Measurements from ENCODE around the gene ARHGEF40. TPM values are rescaled to one million over a fixed set of nuclear protein-coding genes. Genes with fewer than 3 reads are reported as not detected.

Gene ARHGEF40
- total RNA-seq, 1 experiment from 2014 or later: 2.7 TPM

- POLR2A ChIA-PET (ENCODE audit: unreplicated experiment): no interaction called here
Observed at GRCh38 chr14:21133901-21134300, 63.8 kb downstream of the ARHGEF40 start.

GRCh38 chr14:21136024-21136423, 65.9 kb downstream of the ARHGEF40 start:
- no peaks in the 10 kb centered on the region for H4K20me1 ChIP-seq (ENCODE audit: low read length)
- ChIA-PET CTCF (no interaction called here), POLR2A (ENCODE audit: unreplicated experiment) (no interaction called here)
- no peaks in the 10 kb centered on the region for H3K9me2 ChIP-seq (replicated peaks; ENCODE audit: low read length)
- ATAC-seq (no peak), DNase-seq (peak; percentile 16)
- H3K36me3 ChIP-seq (ENCODE audit: low read depth, low read length): no peaks in the 10 kb centered on the region
- no TSS peak for BruUV-seq (replicated peaks)
- H3K4me2 ChIP-seq (ENCODE audit: low read length): no peak overlapping the region
- intact Hi-C loops (cut with micrococcal nuclease): no loop called here
- H3K4me1 ChIP-seq (ENCODE audit: insufficient read depth, low read length): no peaks in the 10 kb centered on the region
- H3K79me2 ChIP-seq (ENCODE audit: low read length): no peaks in the 10 kb centered on the region
- no peak overlapping the region for H3K27ac ChIP-seq (ENCODE audit: low read length)
- TF ChIP-seq CTCF (conservative IDR thresholded peaks at IDR 0.05; ENCODE audit: low read depth, low read length): peak; percentile 81
- TF ChIP-seq EZH2phosphoT487 (IDR thresholded peaks at IDR 0.05; ENCODE audit: borderline replicate concordance, low read length): no peak
- no peak for TF ChIP-seq EZH2 (IDR thresholded peaks at IDR 0.05; ENCODE audit: low read length, unreplicated experiment)
- H2AFZ ChIP-seq (ENCODE audit: low read length): no peak overlapping the region
- no peak overlapping the region for H3K9ac ChIP-seq (ENCODE audit: low read length)
- H3K9me3 ChIP-seq (ENCODE audit: low read length): peaks cover 5% of the 10 kb centered on the region; the same call in 1 of the 2 replicates
- H3K4me3 ChIP-seq (ENCODE audit: low read length): no peak overlapping the region
- H3K27me3 ChIP-seq (ENCODE audit: low read length): no peaks in the 10 kb centered on the region
- no peaks in the 10 kb centered on the region for H3F3A ChIP-seq (ENCODE audit: low read length, unreplicated experiment)

More at GRCh38 chr14:21133901-21134300, 63.8 kb downstream of the ARHGEF40 start:
- H3K27ac ChIP-seq (ENCODE audit: low read length): no peak overlapping the region
- ATAC-seq: no peak
- H3K79me2 ChIP-seq (ENCODE audit: low read length): no peaks in the 10 kb centered on the region
- no peaks in the 10 kb centered on the region for H3K9me2 ChIP-seq (replicated peaks; ENCODE audit: low read length)
- TF ChIP-seq EZH2 (IDR thresholded peaks at IDR 0.05; ENCODE audit: low read length, unreplicated experiment): no peak
- no peak for TF ChIP-seq EZH2phosphoT487 (IDR thresholded peaks at IDR 0.05; ENCODE audit: borderline replicate concordance, low read length)
- peaks cover 5% of the 10 kb centered on the region; the same call in 1 of the 2 replicates for H3K9me3 ChIP-seq (ENCODE audit: low read length)
- no peak overlapping the region for H3K4me3 ChIP-seq (ENCODE audit: low read length)
- DNase-seq: no peak
- no peaks in the 10 kb centered on the region for H4K20me1 ChIP-seq (ENCODE audit: low read length)
- H2AFZ ChIP-seq (ENCODE audit: low read length): no peak overlapping the region
- H3K4me2 ChIP-seq (ENCODE audit: low read length): no peak overlapping the region
- CTCF ChIA-PET: no interaction called here
- no peaks in the 10 kb centered on the region for H3K4me1 ChIP-seq (ENCODE audit: insufficient read depth, low read length)
- no TSS peak for BruUV-seq (replicated peaks)
- intact Hi-C loops (cut with micrococcal nuclease): no loop called here
- H3K36me3 ChIP-seq (ENCODE audit: low read depth, low read length): no peaks in the 10 kb centered on the region
- H3K9ac ChIP-seq (ENCODE audit: low read length): no peak overlapping the region
- no peaks in the 10 kb centered on the region for H3K27me3 ChIP-seq (ENCODE audit: low read length)
- no peaks in the 10 kb centered on the region for H3F3A ChIP-seq (ENCODE audit: low read length, unreplicated experiment)

Small RNA genes lying within 50 kb of the gene (microRNA-seq; reads per million reads assigned to microRNA genes)
- gene MIR6717 (ENCODE audit: unreplicated experiment): not detected

Other genes with a start within 250 kb of the ARHGEF40 start
- gene RNASE3, start 178.9 kb upstream of the ARHGEF40 start, total RNA-seq (2014; rRNA removed): not detected in 2 replicates
- not detected in 2 replicates for gene RNASE2, start 114.8 kb upstream of the ARHGEF40 start, total RNA-seq (2014; rRNA removed)
- gene METTL17, start 80.3 kb upstream of the ARHGEF40 start, total RNA-seq (2014; rRNA removed): 83.0 and 99.0 TPM in 2 replicates
- gene SLC39A2, start 71.0 kb upstream of the ARHGEF40 start, total RNA-seq (2014; rRNA removed): not detected in 2 replicates
- 4.0 and 4.7 TPM in 2 replicates for gene NDRG2, start 45.2 kb upstream of the ARHGEF40 start, total RNA-seq (2014; rRNA removed)
- not detected in 2 replicates for gene TPPP2, start 40.1 kb upstream of the ARHGEF40 start, total RNA-seq (2014; rRNA removed)
- gene RNASE13, start 35.5 kb upstream of the ARHGEF40 start, total RNA-seq (2014; rRNA removed): not detected in 2 replicates
- not detected in 2 replicates for gene RNASE7, start 27.9 kb upstream of the ARHGEF40 start, total RNA-seq (2014; rRNA removed)
- not detected in 2 replicates for gene RNASE8, start 12.5 kb upstream of the ARHGEF40 start, total RNA-seq (2014; rRNA removed)
- gene ZNF219, start 28.4 kb downstream of the ARHGEF40 start, total RNA-seq (2014; rRNA removed): 5.7 and 6.0 TPM in 2 replicates
- gene TMEM253, start 30.8 kb downstream of the ARHGEF40 start, total RNA-seq (2014; rRNA removed): not detected in 2 replicates
- gene OR5AU1, start 85.8 kb downstream of the ARHGEF40 start, total RNA-seq (2014; rRNA removed): not detected in 2 replicates
- 682 and 772 TPM in 2 replicates for gene HNRNPC, start 199.1 kb downstream of the ARHGEF40 start, total RNA-seq (2014; rRNA removed)
- 0.33 TPM in 1 of 2 replicates, not detected in the other for gene RPGRIP1, start 209.8 kb downstream of the ARHGEF40 start, total RNA-seq (2014; rRNA removed)